Tongue (tissue), 2 donors: ENCODE data around the gene MIXL1. TPM values are rescaled to one million over a fixed set of nuclear protein-coding genes. Genes with fewer than 3 reads are reported as not detected.
"Not testable (repeated sequence)": the region's sequence is repeated elsewhere in the genome, so short reads cannot be mapped to it uniquely, and the experiment has no call there.

ENCODE experiments used
- DNase-seq: peaks from one replicate; pipeline ENCODE4 v3.0.0-alpha.2; 2015
- total RNA-seq: library from RNA; depleted of rRNA; stranded (reverse); fragments of >200 nt; gene quantifications from one replicate; pipeline ENCODE4 v1.2.3, GENCODE V29; 2014

Gene MIXL1
- not detected for total RNA-seq

DNA sequence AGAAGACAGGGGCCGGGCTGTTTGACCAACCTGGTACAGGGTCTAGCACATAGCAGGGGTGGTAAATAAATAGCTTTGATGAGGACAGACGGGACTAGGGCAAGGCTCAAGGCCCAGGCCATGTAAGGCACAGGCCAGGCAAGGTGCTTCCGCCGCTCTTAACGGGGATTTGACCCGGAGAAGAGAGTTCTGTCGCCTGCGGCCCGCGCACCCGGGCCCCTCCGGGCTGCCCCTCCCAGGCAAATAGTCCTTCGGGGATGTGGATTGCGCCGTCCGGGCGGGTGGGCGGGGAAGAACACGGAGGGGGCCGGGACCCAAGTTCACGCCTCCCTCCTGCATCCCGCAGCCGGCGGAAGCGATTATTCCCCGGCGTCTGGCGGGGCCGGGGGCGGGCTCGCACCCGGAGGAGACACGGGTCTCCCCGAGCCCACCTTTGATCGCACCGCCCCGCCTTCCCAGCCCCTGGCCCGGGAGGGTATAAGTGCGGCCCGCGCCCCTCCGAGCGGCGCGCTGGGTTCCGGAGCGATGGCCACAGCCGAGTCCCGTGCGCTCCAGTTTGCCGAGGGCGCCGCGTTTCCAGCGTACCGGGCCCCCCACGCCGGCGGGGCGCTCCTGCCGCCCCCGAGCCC lies at the start of gene MIXL1:
Gene MIXL1, plus strand, starts transcription at position 508 of the 629 bp plus-strand sequence. Its CDS starts 18 bp downstream, at position 526.
- DNase-seq, result peak; percentile 22

DNA sequence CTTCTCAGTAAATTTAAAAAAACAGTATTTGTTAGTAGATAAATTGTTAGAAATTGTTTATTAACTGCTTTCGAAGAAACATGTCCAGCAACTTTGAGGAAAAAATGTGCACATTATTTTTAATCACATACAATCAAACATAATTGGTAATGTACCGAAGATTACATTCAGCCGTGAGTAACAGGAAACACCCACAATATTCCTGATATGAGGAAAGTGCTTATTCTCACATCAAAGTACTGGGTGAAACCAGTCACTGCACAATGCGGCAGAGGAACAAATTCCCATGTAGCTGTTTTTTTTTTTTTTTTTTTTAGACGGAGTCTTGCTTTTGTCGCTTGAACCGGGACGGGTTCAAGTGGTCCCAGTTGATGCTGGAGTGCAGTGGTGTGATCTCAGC lies 46.6 kb upstream of the MIXL1 start:
- DNase-seq, result no peak

DNA sequence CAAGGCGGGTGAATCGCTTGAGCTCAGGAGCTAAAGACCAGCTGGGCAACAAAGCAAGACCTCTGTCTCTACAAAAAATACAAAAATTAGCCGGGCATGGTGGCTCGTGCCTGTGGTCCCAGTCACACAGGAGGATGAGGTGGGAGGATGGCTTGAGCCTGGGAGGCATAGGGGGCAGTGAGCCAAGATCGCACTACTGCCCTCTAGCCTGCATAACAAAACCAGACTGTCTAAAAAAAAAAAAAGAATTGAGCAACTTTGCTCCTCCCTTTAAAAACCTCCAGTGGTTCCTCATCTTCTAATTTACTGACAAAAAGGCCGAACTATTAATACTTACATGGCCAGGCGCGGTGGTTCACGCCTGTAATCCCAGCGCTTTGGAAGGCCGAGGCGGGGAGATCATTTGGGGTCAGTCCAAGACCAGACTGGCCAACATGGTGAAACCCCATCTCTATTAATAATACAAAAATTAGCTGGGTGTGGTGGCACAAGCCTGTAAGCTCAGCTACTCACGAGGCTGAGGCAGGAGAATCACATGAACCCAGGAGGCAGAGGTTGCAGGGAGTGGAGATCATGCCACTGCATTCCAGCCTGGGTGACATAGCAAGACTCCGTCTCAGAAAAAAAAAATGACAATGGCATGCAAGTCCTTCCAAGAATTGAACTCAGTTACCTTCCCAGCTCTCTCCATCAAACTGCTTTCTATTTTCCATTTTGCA lies 41.3 kb upstream of the MIXL1 start:
- peak; percentile 51 for DNase-seq

DNA sequence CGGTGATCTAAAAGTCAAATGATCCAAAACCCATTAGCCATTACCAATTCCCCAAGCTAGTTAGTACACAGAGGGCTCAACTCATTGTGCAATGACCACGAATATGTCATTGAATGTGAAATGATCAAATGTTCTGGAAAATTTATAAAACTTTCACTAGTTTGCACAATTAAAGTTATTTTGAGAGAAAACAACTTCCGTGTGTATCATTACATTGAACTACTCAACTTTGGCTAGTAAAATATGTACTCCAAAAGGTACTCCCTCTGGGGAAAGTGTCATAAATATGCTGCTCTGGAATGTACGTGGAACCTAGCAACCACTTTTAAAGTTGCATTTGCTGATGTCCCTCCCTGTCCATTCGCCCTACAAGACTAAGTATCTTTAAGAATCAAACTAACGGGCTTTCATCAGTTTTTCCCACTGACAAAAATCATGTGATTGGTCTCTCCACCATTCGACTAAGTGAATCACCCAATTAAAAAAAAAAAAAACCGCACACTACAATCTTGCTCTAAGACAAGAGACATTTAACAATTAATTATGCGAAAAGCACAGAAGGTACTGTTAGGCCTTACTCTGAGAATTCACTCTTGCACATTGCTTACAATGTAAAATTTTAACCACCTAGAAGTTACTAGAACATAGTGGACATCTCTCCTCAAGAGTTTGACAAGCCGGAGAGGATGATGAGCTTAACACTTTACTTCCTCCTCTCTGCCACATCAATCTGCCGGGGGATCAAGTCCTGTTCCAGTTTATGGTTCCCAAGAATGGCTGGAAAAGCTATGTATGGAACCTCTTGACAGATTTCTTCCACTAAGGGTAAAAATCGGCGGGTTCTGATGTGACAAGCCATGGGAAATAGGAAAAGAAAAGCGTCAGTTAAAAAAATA lies 38.1 kb upstream of the MIXL1 start:
- DNase-seq, result peak; percentile 15

DNA sequence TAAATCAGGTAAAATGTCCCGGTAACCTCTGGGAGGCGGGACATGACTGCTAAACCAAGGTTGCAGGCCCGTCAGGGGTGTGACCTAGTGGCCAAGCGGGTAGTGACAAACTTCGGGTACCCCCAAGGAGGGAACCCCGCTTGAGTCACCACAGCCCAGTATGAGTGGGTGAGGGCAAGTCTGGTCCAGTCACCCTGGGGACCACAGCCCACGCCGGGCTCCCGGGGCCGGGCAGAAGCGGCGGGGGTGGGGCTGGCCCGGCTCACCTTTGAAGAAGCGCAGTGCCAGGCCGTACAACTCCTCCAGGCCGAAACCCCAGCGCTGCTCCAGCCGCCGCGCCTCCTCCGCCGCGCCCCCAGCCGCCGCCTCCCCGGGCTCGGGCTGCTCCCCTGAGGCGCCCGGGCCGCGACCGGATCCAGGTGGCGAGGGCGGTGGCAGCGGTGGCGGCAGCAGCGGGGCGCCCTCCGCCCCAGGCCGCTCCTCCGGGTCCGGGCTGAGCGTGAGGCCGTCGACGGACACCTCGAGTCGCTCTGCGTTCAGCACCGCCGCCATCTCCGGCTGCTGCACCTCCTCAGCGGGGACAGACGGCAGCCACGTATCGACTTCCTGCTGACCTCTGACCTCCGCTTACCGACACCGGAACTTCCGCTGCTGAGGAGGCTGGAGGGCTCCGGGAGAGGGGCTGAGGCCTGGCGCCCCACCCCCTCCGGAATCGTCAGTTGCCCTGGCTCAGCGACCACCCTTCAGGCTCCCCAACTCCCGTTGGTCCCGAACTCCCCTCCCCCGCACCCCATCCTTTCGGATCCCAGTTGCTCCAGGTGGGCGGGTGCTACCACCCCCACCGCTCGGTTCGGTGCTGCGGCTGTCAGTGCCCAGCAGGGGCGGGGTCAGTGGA lies 37.1 kb upstream of the MIXL1 start, which contains the start of gene ACBD3:
Gene ACBD3, minus strand, starts transcription at position 618 of the 895 bp plus-strand sequence. Its CDS starts 66 bp downstream, at position 552.
- peak; percentile 96 for DNase-seq

DNA sequence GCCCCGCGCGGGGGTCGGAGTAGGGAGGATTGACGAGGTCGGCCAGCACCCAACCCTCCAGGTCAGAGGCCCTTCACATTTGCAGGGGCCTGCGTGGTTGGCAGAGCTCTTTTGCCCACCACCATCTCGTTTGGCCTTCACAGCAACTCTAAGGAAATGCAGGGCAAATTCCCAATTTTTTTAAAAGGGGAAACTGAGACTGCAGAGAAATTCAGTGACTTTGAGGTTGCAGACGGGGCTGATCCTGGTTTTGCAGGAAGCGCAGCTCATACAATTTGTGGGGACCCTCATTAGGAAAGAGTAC lies 36.5 kb upstream of the MIXL1 start:
- DNase-seq, result no peak

GRCh38 chr1:226187380-226187779 lies 36.1 kb upstream of the MIXL1 start:
- no peak for DNase-seq

- no peak for DNase-seq
These were observed 28.3 kb upstream of the MIXL1 start for GRCh38 chr1:226195144-226195543.

DNA sequence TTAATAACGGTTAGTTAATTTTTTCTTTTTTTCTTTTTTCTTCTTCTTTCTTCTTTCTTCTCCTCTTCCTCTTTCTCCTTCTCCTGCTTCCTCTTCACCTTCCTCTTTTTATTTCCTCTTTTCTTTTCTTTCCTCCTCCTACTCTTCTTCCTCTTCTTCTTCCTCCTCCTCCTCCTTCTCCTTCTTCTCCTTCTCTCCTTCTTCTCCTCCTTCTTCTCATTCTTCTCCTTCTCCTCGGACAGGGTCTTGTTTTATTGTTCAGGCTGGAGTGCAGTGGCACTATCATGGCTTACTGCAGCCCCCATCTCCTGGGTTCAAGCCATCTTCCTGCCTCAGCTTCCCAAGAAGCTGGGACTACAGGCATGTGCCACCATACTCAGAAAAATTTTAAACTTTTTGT lies 23.5 kb upstream of the MIXL1 start:
- DNase-seq, result no peak

- no peak for DNase-seq
These were observed 22.4 kb upstream of the MIXL1 start for GRCh38 chr1:226201029-226201593.

DNA sequence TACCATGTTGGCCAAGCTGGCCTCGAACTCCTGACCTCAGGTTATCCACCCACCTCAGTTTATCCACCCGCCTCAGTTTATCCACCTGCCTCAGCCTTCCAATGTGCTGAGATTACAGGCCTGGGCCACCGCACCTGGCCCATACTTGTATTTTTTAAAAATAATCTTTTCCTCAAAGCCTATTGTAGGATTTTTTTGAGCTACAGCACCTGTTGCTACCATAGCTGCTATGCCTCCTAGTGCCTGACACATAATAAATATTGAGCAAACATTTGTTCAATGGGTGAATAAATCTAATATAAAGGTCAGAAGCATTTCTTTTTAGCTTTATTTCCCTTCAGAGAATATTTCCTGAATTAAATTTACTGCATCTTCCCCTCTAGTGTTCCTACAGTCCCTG lies 21.2 kb upstream of the MIXL1 start:
- no peak for DNase-seq

- not testable (repeated sequence) for DNase-seq
These were observed 20.8 kb upstream of the MIXL1 start for GRCh38 chr1:226202666-226203065.

DNA sequence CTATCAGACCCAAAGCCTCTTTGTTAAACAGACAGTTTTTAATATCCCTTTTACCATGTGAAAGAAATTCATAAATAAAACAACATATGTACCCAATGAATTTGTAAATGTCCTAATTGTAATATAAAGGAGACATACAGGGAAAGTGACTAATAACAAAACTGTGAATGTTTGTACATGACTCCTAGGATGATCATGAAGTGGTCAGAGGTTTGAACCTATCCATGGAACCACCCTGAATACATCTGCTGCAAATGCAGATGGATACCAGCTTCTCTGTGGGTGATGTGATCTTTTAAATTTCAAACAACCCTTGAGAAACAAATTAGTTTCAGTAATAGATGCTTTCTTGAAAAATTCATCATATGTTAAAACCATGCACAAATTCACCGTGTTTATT lies 20.2 kb upstream of the MIXL1 start:
- no peak for DNase-seq

DNA sequence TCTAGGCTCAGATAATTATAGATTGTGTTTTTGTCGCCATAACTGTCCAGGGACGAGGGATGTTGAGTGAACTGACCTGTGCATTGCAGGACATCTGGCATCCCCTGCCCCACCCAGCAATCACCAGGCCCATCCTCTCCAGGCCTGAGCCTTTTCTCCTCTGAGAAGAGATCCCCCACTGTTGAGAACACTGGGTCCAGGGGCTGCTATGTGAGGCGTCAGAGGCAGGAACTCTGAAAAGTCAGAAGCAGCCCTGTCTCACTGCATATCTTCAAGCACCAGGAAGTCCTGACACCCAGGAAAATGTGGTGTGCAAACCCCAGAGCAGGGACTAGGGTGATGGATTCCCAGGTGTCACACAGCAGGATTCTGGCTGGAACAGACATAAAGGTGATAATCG lies 19.8 kb upstream of the MIXL1 start:
- DNase-seq, result no peak

DNA sequence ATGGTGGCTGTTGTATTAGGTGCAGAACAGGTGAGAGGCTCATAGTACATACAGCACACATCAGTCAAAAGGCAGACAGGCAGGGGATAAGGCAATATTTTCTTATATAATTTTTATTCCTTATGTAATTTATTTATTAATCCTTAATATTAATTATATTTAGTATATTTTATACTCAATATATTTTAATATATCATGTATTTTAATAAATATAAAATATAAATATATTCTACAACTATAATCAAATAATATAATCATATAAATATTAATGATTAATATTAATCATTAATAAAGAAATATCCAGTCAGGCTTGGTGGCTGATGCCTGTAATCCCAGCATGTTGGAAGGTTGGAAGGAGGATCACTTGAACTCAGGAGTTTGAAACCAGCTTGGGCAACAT lies 19.3 kb upstream of the MIXL1 start:
- no peak for DNase-seq

DNA sequence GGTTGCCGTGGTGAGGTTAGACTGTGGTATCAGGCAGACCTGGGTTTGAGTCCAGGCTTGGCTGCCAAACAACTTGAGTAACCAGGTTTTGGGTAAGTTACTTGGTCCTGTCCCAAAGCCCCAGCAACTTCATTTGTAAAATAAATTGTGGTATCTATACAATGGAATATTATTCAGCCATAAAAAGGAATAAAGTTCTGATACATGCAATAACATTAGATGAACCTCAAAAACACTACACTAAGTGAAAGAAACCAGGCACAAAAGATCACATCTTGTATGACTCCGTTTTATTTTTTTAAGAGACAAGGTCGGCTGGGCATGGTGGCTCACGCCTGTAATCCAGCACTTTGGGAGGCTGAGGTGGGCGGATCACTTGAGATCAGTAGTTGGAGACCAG lies 16.4 kb upstream of the MIXL1 start:
- DNase-seq, result no peak

DNA sequence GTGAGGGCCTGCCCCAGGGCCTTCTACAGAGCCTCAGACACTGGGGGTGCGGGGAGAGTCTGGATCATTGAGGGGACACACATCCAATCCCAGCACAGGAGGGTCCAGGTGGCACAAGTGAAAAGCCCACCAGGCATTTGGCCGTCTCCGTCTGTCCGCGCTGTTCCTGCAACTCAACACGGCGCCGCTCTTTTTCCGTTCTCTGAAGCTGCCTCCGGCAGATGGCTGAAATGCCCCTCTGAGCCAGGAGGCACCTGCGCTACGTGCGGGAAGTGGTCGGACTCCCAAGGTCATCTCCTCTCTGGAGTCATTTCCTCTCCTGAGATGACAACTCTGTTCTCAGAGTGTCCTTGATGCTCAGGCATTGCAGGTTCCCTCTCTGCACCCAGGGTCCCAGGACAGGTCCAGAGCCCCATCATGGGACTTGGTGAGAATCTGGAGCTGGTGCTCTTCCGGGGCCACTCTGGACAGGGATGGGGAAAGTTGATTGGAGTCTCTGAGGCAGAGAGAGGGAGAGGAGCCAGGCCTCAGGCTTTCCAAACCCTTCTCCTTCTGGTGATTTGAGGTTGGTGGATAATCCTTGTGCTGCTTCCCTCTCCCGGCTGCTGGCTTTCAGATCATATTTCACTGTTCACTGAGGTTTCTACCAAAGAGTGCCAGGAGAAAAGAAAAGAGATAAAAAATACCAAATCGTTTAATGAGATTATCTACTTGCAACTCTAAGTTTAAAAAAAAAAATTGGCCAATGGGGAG lies 14.0 kb upstream of the MIXL1 start:
- DNase-seq, result peak; percentile 36

GRCh38 chr1:226210571-226211176 lies 12.8 kb upstream of the MIXL1 start:
- no peak for DNase-seq

- no peak for DNase-seq
These were observed 12.2 kb upstream of the MIXL1 start for GRCh38 chr1:226211181-226211821.

GRCh38 chr1:226212545-226212944 lies 10.9 kb upstream of the MIXL1 start:
- DNase-seq, result no peak
